ENCODE results near the gene PCBD2. TPM values are rescaled to one million over a fixed set of nuclear protein-coding genes. Genes with fewer than 3 reads are reported as not detected.

The PCBD2 gene
- total RNA-seq, 1 experiment from 2014 or later = 10.9 TPM

GRCh38 chr5:134893748-134894505 lies 11.0 kb upstream of the PCBD2 start:
- H3K9ac ChIP-seq (ENCODE audit: low read length) = no peak overlapping the region
- 0 out of 4 replicates have a peak, but pooled peaks cover 0 to 4% of the 10 kb centered on the region in 2 experiments for H3K36me3 ChIP-seq (ENCODE audit: control insufficient read depth in 1 of 2, insufficient read depth in 2 of 2, low read length in 2 of 2)
- POLR2A ChIA-PET = no interaction called here
- no peaks in the 10 kb centered on the region for H4K20me1 ChIP-seq (ENCODE audit: insufficient read depth)
- ATAC-seq (no peak), DNase-seq (ENCODE audit: low read depth, low spot score) (no peak)
- no peaks in the 10 kb centered on the region for H3K9me3 ChIP-seq (ENCODE audit: control insufficient read depth in 1 of 2, insufficient read depth in 1 of 2, low read depth in 1 of 2, low read length in 2 of 2)
- TF ChIP-seq POLR2AphosphoS5 (IDR thresholded peaks at IDR 0.05; ENCODE audit: low read depth, low read length) = no peak
- no peak for TF ChIP-seq MAX (IDR thresholded peaks at IDR 0.05)
- no peak for TF ChIP-seq EGR1 (IDR thresholded peaks at IDR 0.05; ENCODE audit: low read depth)
- no peak for TF ChIP-seq ATF3 (IDR thresholded peaks at IDR 0.05)
- no peak for TF ChIP-seq JUND (IDR thresholded peaks at IDR 0.05)
- TF ChIP-seq CEBPB (IDR thresholded peaks at IDR 0.05; ENCODE audit: low read depth) = no peak
- TF ChIP-seq SP1 (IDR thresholded peaks at IDR 0.05; ENCODE audit: low read depth) = no peak
- RAD21 ChIA-PET (ENCODE audit: low non-redundant PET in 1 of 2, low total read pairs in 2 of 2, uncharacterized antibody in 2 of 2, unreplicated experiment in 2 of 2) = interaction anchor here in 1 of 2 experiments (0.6 kb wide), 1 partner anchor 12 kb away, joined by 5 read pairs; no protein-coding TSS in a partner anchor
- H3K4me3 ChIP-seq (replicated peaks in 1 of 2; ENCODE audit: low read depth in 1 of 2, low read length in 2 of 2) = no peak overlapping the region
- intact Hi-C loops (cut with micrococcal nuclease) = no loop called here
- H3K4me2 ChIP-seq (ENCODE audit: low read length) = no peak overlapping the region
- H3K9me2 ChIP-seq (ENCODE audit: insufficient read depth) = no peaks in the 10 kb centered on the region
- no peaks in the 10 kb centered on the region for H3K79me2 ChIP-seq (ENCODE audit: insufficient read depth, low read length)
- no peaks in the 10 kb centered on the region for H3K27me3 ChIP-seq (ENCODE audit: insufficient read depth, low read length)
- no peak overlapping the region for H2AFZ ChIP-seq (ENCODE audit: low read depth, low read length, poor library complexity, severe bottlenecking)
- H3K27ac ChIP-seq (ENCODE audit: low read depth, low read length) = no peak overlapping the region
- no TSS peak for BruUV-seq (replicated peaks)
- CTCF ChIA-PET = no interaction called here
- H3K4me1 ChIP-seq (ENCODE audit: control insufficient read depth in 1 of 2, insufficient read depth in 2 of 2, low read length in 2 of 2) = no peaks in the 10 kb centered on the region

- no peaks in the 10 kb centered on the region for H3K27me3 ChIP-seq (ENCODE audit: insufficient read depth, low read length)
- no peak overlapping the region for H3K9ac ChIP-seq (ENCODE audit: low read length)
- intact Hi-C loops (cut with micrococcal nuclease) = loop anchor here (10.0 kb wide), 1 partner anchor 597 kb away; no protein-coding TSS in a partner anchor
- no peak overlapping the region for H3K4me3 ChIP-seq (replicated peaks in 1 of 2; ENCODE audit: low read depth in 1 of 2, low read length in 2 of 2)
- no TSS peak for BruUV-seq (replicated peaks)
- H2AFZ ChIP-seq (ENCODE audit: low read depth, low read length, poor library complexity, severe bottlenecking) = no peak overlapping the region
- no peak overlapping the region for H3K27ac ChIP-seq (ENCODE audit: low read depth, low read length)
- ChIA-PET RAD21 (ENCODE audit: low non-redundant PET in 1 of 2, low total read pairs in 2 of 2, uncharacterized antibody in 2 of 2, unreplicated experiment in 2 of 2) (no interaction called here), CTCF (interaction anchor here (1.2 kb wide), 1 partner anchor 315 kb away, joined by 4 read pairs; no protein-coding TSS in a partner anchor), POLR2A (interaction anchor here (1.0 kb wide), 1 partner anchor 28 kb away, joined by 3 read pairs; the partner anchor contains the start of gene TXNDC15)
- no peaks in the 10 kb centered on the region for H3K9me3 ChIP-seq (ENCODE audit: control insufficient read depth in 1 of 2, insufficient read depth in 1 of 2, low read depth in 1 of 2, low read length in 2 of 2)
- peaks cover 7% of the 10 kb centered on the region for H3K79me2 ChIP-seq (ENCODE audit: insufficient read depth, low read length)
- H4K20me1 ChIP-seq (ENCODE audit: insufficient read depth) = no peaks in the 10 kb centered on the region
- no peaks in the 10 kb centered on the region for H3K36me3 ChIP-seq (ENCODE audit: control insufficient read depth in 1 of 2, insufficient read depth in 2 of 2, low read length in 2 of 2)
- no peak for TF ChIP-seq FOSL1 (IDR thresholded peaks at IDR 0.05; ENCODE audit: low read depth)
- no peak for TF ChIP-seq CBX3 (IDR thresholded peaks at IDR 0.05; ENCODE audit: low read depth)
- H3K4me2 ChIP-seq (ENCODE audit: low read length) = peak overlapping the region; percentile 41; the same call in 1 of the 2 replicates
- H3K4me1 ChIP-seq (ENCODE audit: control insufficient read depth in 1 of 2, insufficient read depth in 2 of 2, low read length in 2 of 2) = peaks cover 14 to 33% of the 10 kb centered on the region in 2 experiments
- H3K9me2 ChIP-seq (ENCODE audit: insufficient read depth) = no peaks in the 10 kb centered on the region
- DNase-seq (ENCODE audit: low read depth, low spot score) (no peak), ATAC-seq (no peak)
Measured at GRCh38 chr5:134902071-134902801, 2.7 kb upstream of the PCBD2 start.

Data from HCT116 (cell line).